H1 (cell line): ENCODE results near the gene WFDC10B. TPM values are rescaled to one million over a fixed set of nuclear protein-coding genes. Genes with fewer than 3 reads are reported as not detected.

Source experiments
- CTCF ChIA-PET: fragments of 300-600 bp; sonication (Branson Sonifier 250); formaldehyde crosslinking; loops from one replicate; lab custom pipeline; 2021; ENCODE audit not compliant: partially characterized antibody; lab: Charles Lee
- POLR2A ChIA-PET: fragments of 300-600 bp; sonication (Branson Sonifier 250); formaldehyde crosslinking; loops from one replicate; lab custom pipeline; 2021; ENCODE audit warnings: inconsistent platforms; ENCODE audit not compliant: partially characterized antibody; lab: Charles Lee
- DNase-seq, 2 experiments: peaks; one replicate each; pipeline versions ENCODE4 v3.0.0 to v3.0.0-alpha.2; 2010 to 2022; ENCODE audit warnings: low spot score in 2 of 2, low read depth in 1 of 2, mixed read lengths in 1 of 2
- FAIRE-seq: peaks from 2 replicates; lab custom pipeline; 2011; peaks lifted over from hg19 to GRCh38; lab: Jason Lieb, UNC
- H2AFZ ChIP-seq: 2 replicates; pipeline ENCODE4 v1.8.1; 2012; ENCODE audit warnings: low read length, inconsistent platforms
- H2AK5ac ChIP-seq: 2 replicates; pipeline ENCODE4 v1.6.1; 2013; ENCODE audit warnings: low read depth, low read length
- H2BK120ac ChIP-seq: replicated peaks from 2 replicates; pipeline ENCODE3; 2013; ENCODE audit warnings: low read depth, low read length, inconsistent platforms
- H2BK12ac ChIP-seq: 2 replicates; pipeline ENCODE4 v1.6.1; 2013; ENCODE audit warnings: low read depth, low read length
- H2BK15ac ChIP-seq: 2 replicates; pipeline ENCODE4 v1.6.1; 2013; ENCODE audit warnings: low read length
- H2BK20ac ChIP-seq: 2 replicates; pipeline ENCODE4 v1.6.1; 2013; ENCODE audit warnings: low read length
- H2BK5ac ChIP-seq: 2 replicates; pipeline ENCODE4 v1.6.1; 2013; ENCODE audit warnings: low read depth, low read length
- H3K14ac ChIP-seq: 2 replicates; pipeline ENCODE4 v1.6.1; 2013; ENCODE audit warnings: inconsistent platforms; ENCODE audit not compliant: insufficient read length
- H3K18ac ChIP-seq: 2 replicates; pipeline ENCODE4 v1.6.1; 2013; ENCODE audit warnings: low read length; ENCODE audit errors: extremely low read depth
- H3K23ac ChIP-seq: 2 replicates; pipeline ENCODE4 v1.6.1; 2013; ENCODE audit warnings: inconsistent platforms; ENCODE audit not compliant: insufficient read length
- H3K23me2 ChIP-seq: 2 replicates; pipeline ENCODE4 v1.6.1; 2013; ENCODE audit warnings: low read depth, low read length
- H3K27ac ChIP-seq: 2 replicates; pipeline ENCODE4 v1.6.1; 2011; ENCODE audit warnings: low read depth, low read length, inconsistent platforms
- H3K27me3 ChIP-seq, 4 experiments: replicated peaks in 1 of 4; 1 replicate in 1 of 4; 2 replicates in 3 of 4; pipeline versions ENCODE4 v1.6.1 to v1.8.1; 2011 to 2013; ENCODE audit warnings: low read length in 3 of 4, mild to moderate bottlenecking in 3 of 4, inconsistent platforms in 2 of 4, mixed read lengths in 2 of 4, moderate library complexity in 1 of 4; ENCODE audit not compliant: control insufficient read depth in 3 of 4, insufficient read depth in 3 of 4; ENCODE audit errors: extremely low read depth in 1 of 4
- H3K36me3 ChIP-seq, 4 experiments: 2 replicates each; pipeline versions ENCODE4 v1.6.1 to v1.8.1; 2011 to 2013; ENCODE audit warnings: mild to moderate bottlenecking in 4 of 4, low read length in 3 of 4, moderate library complexity in 2 of 4, control low read depth in 1 of 4, inconsistent platforms in 1 of 4; ENCODE audit not compliant: insufficient read depth in 4 of 4, control insufficient read depth in 2 of 4
- H3K4ac ChIP-seq: replicated peaks from 2 replicates; pipeline ENCODE3; 2013; ENCODE audit warnings: low read length, low read depth, mixed read lengths, inconsistent platforms; ENCODE audit not compliant: insufficient read length
- H3K4me1 ChIP-seq, 4 experiments: replicated peaks in 1 of 4; 1 replicate in 1 of 4; 2 replicates in 3 of 4; pipeline versions ENCODE4 v1.6.1 to v1.8.1; 2011 to 2013; ENCODE audit warnings: low read length in 3 of 4, inconsistent platforms in 2 of 4, mixed read lengths in 1 of 4; ENCODE audit not compliant: insufficient read depth in 4 of 4, control insufficient read depth in 3 of 4
- H3K4me2 ChIP-seq, 2 experiments: 2 replicates each; pipeline versions ENCODE4 v1.6.1 to v1.8.1; 2011 to 2013; ENCODE audit warnings: low read depth in 2 of 2, low read length in 2 of 2, control low read depth in 1 of 2, inconsistent platforms in 1 of 2, mild to moderate bottlenecking in 1 of 2; ENCODE audit not compliant: insufficient read depth in 1 of 2
- H3K4me3 ChIP-seq, 4 experiments: fragments of 200-600, 300-600 bp in 1 of 4; sonication (generic), shearing (Covaris generic), sonication (Bioruptor Twin) in 1 of 4; 2 replicates each; pipeline versions ENCODE4 v1.5.1 to v1.8.1; 2011 to 2016; ENCODE audit warnings: low read length in 4 of 4, low read depth in 3 of 4, control low read depth in 2 of 4, inconsistent platforms in 2 of 4, mild to moderate bottlenecking in 2 of 4, mixed read lengths in 1 of 4, moderate library complexity in 1 of 4; ENCODE audit not compliant: insufficient read depth in 2 of 4; ENCODE audit errors: extremely low read depth in 1 of 4
- H3K56ac ChIP-seq: replicated peaks from 2 replicates; pipeline ENCODE3; 2013; ENCODE audit warnings: low read depth, mild to moderate bottlenecking, mixed read lengths, low read length, inconsistent platforms; ENCODE audit not compliant: insufficient read length
- H3K79me1 ChIP-seq: 2 replicates; pipeline ENCODE4 v1.6.1; 2013; ENCODE audit warnings: low read depth, low read length, control low read depth
- H3K79me2 ChIP-seq, 2 experiments: 2 replicates each; pipeline versions ENCODE4 v1.6.1 to v1.8.1; 2012 to 2013; ENCODE audit warnings: low read length in 2 of 2, mild to moderate bottlenecking in 2 of 2, inconsistent platforms in 1 of 2; ENCODE audit not compliant: insufficient read depth in 2 of 2, control insufficient read depth in 1 of 2
- H3K9ac ChIP-seq, 4 experiments: replicated peaks in 1 of 4; 1 replicate in 1 of 4; 2 replicates in 3 of 4; pipeline versions ENCODE4 v1.6.1 to v1.8.1; 2011 to 2013; ENCODE audit warnings: low read depth in 3 of 4, low read length in 3 of 4, control low read depth in 2 of 4, mild to moderate bottlenecking in 2 of 4, moderate library complexity in 2 of 4, inconsistent platforms in 1 of 4; ENCODE audit errors: extremely low read depth in 1 of 4
- H3K9me3 ChIP-seq, 2 experiments: 2 replicates each; pipeline versions ENCODE4 v1.6.1 to v1.8.1; 2012 to 2013; ENCODE audit warnings: mild to moderate bottlenecking in 2 of 2, moderate library complexity in 2 of 2, control low read depth in 1 of 2, inconsistent platforms in 1 of 2, low read depth in 1 of 2, low read length in 1 of 2, mixed read lengths in 1 of 2; ENCODE audit not compliant: insufficient read depth in 2 of 2
- H4K20me1 ChIP-seq, 2 experiments: replicated peaks in 1 of 2; 2 replicates each; pipeline versions ENCODE3 to v1.8.1; 2011 to 2013; ENCODE audit warnings: inconsistent platforms in 2 of 2, low read length in 2 of 2, mild to moderate bottlenecking in 1 of 2; ENCODE audit not compliant: insufficient read depth in 2 of 2, control insufficient read depth in 1 of 2
- H4K5ac ChIP-seq: 2 replicates; pipeline ENCODE4 v1.6.1; 2013; ENCODE audit warnings: low read length, low read depth, mixed read lengths, inconsistent platforms; ENCODE audit not compliant: insufficient read length
- H4K8ac ChIP-seq: 2 replicates; pipeline ENCODE4 v1.8.0; 2013; ENCODE audit warnings: mild to moderate bottlenecking, moderate library complexity, low read length, inconsistent platforms; ENCODE audit not compliant: insufficient read depth; ENCODE audit errors: extremely low read depth
- H4K91ac ChIP-seq: replicated peaks from 2 replicates; pipeline ENCODE3; 2013; ENCODE audit warnings: low read length, mixed read lengths, inconsistent platforms; ENCODE audit not compliant: insufficient read length
- WGBS, 2 experiments: shearing (Covaris generic) in 1 of 2; methylation state at CpG; one replicate each; pipeline versions ENCODE4 v1.1.6 to v1.1.7; 2013 to 2015; ENCODE audit warnings: low lambda C conversion rate in 2 of 2, mixed read lengths in 2 of 2, inconsistent platforms in 1 of 2, low coverage in 1 of 2, missing lambda C conversion rate in 1 of 2; ENCODE audit not compliant: insufficient replicate concordance in 2 of 2, insufficient coverage in 1 of 2, insufficient read length in 1 of 2; ENCODE audit errors: extremely low coverage in 1 of 2, missing lambda C conversion rate in 1 of 2; 5-methylcytosine and 5-hydroxymethylcytosine counted together
- polyA plus RNA-seq, 7 experiments: library from polyadenylated mRNA; depleted of rRNA in 3 of 7; stranded (reverse) in 5 of 7; unstranded in 2 of 7; fragments of >200 nt in 5 of 7; fragments of 200-250 nt in 2 of 7; gene quantifications; 1 replicate in 5 of 7; 2 replicates in 1 of 7; 4 replicates in 1 of 7; pipeline versions ENCODE4 v1.2.1 to v1.2.3, GENCODE V29; 2011 to 2013; ENCODE audit warnings: missing spikeins in 2 of 7, mixed read lengths in 2 of 7
- total RNA-seq: library from RNA; stranded (reverse); fragmentation: NEBNext Ultra II Directional; extraction: Animal tissue kit (Norgen Biotek cat#: 25700); gene quantifications from 2 replicates; pipeline ENCODE4 v1.2.1, GENCODE V29; 2021

Gene WFDC10B
- total and polyA plus RNA-seq, 2 of the 8 experiments (the other 6 are each of a cell fraction or from before 2014, with no cell fraction given) = 0.21 to 0.54 TPM

- no peak overlapping the region for H4K91ac ChIP-seq
- no peak overlapping the region for H2AK5ac ChIP-seq
- no peak overlapping the region for H3K4ac ChIP-seq
- FAIRE-seq (no peak), DNase-seq (no peak)
- ChIA-PET CTCF (interaction anchor here (0.6 to 1.3 kb wide), 3 partner anchors 29 to 362 kb away, joined by 3 read pairs; no protein-coding TSS in a partner anchor), POLR2A (no interaction called here)
- H4K8ac ChIP-seq = no peak overlapping the region
- H3K27me3 ChIP-seq = no peaks in the 10 kb centered on the region
- no peak overlapping the region for H3K9ac ChIP-seq
- no peaks in the 10 kb centered on the region for H3K23me2 ChIP-seq
- no peak overlapping the region for H3K56ac ChIP-seq
- no peaks in the 10 kb centered on the region for H3K4me1 ChIP-seq
- H2BK5ac ChIP-seq = no peak overlapping the region
- no peak overlapping the region for H2BK120ac ChIP-seq
- no peaks in the 10 kb centered on the region for H4K20me1 ChIP-seq
- H2BK15ac ChIP-seq = no peak overlapping the region
- H2BK12ac ChIP-seq = no peak overlapping the region
- H2AFZ ChIP-seq = no peak overlapping the region
- H3K79me2 ChIP-seq = no peaks in the 10 kb centered on the region
- 87% methylated on average over 16 of the region's 23 CpGs; no CpG with 5 or more reads in 1 of the 2 experiments for WGBS, 2 experiments
- H3K4me2 ChIP-seq = no peak overlapping the region
- H3K14ac ChIP-seq = no peak overlapping the region
- H3K79me1 ChIP-seq = no peaks in the 10 kb centered on the region
- no peak overlapping the region for H4K5ac ChIP-seq
- H3K18ac ChIP-seq = no peak overlapping the region
- H3K9me3 ChIP-seq = peaks cover 9 to 11% of the 10 kb centered on the region in 2 experiments; a peak in 3 of 4 replicates
- H3K23ac ChIP-seq = no peak overlapping the region
- H3K4me3 ChIP-seq = no peak overlapping the region
- H3K27ac ChIP-seq = no peak overlapping the region
- no peak overlapping the region for H2BK20ac ChIP-seq
- H3K36me3 ChIP-seq = peaks cover 0 to 3% (median 0%) of the 10 kb centered on the region in 4 experiments; a peak in 1 of 8 replicates
Measured at GRCh38 chr20:45735988-45736387, 31.2 kb upstream of the WFDC10B start.
